Body of pancreas (tissue), 4 donors: Measurements from ENCODE around the gene AMPD3.

ENCODE experiments used
- CTCF ChIP-seq, 7 experiments: fragments of 450-650 bp in 4 of 7; fragments of 200-600 bp in 3 of 7; sonication (generic) in 3 of 7; IDR thresholded peaks; one replicate each; pipeline ENCODE4 v1.5.1; 2016 to 2019; ENCODE audit warnings: antibody characterized with exemption in 7 of 7
- POLR2A ChIP-seq, 3 donors: fragments of 450-650 bp; IDR thresholded peaks; one replicate each; pipeline ENCODE4 v1.6.1; 2016; ENCODE audit warnings: antibody characterized with exemption in 3 of 3, mild to moderate bottlenecking in 2 of 3

GRCh38 chr11:10484461-10485180, 29.6 kb downstream of the AMPD3 start:
- TF ChIP-seq CTCF (IDR thresholded peaks at IDR 0.05) = no peak
- no peak for TF ChIP-seq POLR2A (IDR thresholded peaks at IDR 0.05)
